ENCODE measurements around the gene COL26A1.
"Not testable (repeated sequence)": the region's sequence is repeated elsewhere in the genome, so short reads cannot be mapped to it uniquely, and the experiment has no call there.

The COL26A1 gene

DNA sequence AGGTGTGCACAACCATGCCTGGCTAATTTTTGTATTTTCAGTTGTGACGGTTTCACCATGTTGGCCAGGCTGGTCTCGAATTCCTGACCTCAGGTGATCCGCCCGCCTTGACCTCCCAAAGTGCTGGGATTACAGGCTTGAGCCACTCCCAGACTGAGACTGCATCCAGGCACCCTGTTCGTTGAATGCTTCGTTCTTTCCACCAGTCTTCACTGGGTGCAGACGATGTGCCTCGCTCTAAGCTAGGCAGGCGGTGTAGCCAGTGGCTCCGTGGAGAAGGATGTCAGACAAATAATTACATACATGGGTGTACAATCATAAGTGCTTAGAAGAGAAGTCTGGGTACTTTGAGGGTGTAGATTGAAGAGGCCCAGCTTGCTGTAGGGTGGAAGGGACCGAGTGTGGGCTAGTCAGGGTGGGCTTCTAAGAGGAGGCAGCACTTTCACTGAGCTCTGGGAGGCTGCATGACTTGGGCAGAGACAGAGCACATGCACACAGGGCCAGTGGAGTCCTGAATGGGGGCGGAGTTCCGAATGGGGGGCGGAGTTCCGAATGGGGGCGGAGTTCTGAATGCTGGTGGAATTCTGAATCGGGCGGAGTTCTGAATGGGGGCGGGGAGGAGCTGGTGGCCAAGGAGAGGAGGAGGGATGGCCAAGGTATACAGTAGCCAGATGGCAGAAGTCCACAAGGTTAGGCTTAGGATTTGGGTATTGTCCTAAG is 74.3 kb downstream of the COL26A1 start:
- no peak for DNase-seq (ENCODE audit: low read depth in 2 of 2, low spot score in 1 of 2)

DNA sequence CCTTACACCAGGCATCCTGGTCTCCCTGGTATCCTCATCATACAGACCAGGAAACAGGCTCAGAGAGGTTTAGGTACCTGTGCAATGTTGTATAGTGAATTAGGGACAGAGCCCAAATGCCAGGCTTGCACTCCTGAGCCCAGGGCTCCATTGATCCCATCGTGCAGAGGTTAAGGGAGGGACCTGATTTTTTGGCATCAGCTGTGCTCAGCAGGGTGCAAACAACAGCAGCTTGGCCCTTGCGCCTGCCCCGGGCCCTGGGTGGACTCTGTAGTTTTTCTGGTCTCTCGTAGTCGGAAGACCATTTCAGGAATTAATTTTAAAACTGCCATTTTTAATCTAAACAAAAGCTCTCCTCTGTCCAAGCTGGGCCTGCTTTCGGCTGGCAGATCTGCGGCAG is 79.2 kb downstream of the COL26A1 start:
- DNase-seq (ENCODE audit: low read depth in 2 of 2, low spot score in 1 of 2): no peak

DNA sequence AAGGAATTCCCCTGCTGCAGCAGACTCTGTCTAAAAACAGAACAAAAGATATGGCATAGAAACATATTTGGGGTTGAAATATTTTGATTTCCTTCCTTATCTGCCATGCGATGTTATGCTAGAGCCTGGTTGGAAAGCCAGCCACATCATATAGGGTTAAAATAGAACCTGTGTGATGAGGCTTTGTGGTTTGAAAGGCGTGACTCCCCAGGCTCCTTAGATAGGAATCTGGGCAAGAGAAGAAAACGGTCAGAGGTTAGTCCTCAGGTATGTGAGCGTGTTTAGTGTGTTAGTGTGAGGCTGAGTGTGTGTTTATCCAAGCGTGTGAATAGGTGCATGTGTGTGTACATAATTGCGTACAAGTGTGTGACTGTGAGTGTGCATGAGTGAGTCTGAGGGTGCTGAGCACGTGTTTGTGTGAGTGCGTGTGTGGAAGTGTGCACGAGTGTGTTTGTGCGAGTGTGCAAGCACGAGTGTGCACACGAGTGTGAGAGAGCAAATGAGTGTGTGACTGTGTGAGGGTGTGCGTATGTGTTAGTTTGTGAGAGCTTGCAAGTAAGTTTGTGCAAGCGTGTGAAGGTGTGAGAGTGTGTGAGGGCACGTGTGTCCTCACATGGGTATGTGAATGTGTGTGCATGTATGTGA is 79.9 kb downstream of the COL26A1 start:
- no peak for DNase-seq (ENCODE audit: low read depth in 2 of 2, low spot score in 1 of 2)

DNA sequence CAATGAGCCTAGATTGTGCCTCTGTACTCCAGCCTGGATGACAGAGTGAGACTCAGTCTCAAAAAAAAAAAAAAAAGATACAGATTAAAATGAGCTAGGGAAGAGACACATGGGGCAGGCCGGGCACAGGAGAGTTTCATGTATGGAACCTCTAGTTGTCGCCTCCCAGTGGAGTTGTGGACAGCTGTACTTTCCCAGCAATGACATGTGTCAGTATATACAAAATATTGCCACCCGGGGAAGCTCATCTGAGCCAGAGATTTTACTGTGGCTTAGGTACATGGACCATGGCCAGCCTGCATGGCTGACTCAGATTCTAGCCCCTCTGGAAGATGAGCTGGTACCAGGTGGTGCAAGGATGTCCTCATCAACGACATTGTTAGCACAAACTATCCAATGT is 87.4 kb downstream of the COL26A1 start:
- DNase-seq (ENCODE audit: low read depth in 2 of 2, low spot score in 1 of 2): no peak

DNA sequence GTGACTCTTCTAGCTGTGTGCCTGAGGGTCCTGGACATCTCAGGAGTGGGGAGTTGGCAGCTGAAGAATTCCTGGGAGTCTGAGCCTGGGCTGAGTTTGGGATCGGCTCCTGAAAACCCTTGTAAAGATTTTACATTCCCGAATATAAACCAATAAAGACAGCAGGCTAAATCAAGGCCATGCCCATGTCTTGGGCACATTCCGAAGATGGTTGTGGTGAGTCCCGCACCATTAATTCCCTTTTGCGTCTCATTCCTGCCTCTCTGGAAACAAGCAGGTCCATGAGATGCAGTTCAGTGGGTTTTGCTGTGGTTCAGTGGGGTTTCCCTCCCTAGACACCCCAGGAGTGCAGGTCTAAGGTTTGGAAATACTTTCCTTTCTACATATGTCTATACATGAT is 90.9 kb downstream of the COL26A1 start:
- DNase-seq (ENCODE audit: low read depth in 2 of 2, low spot score in 1 of 2): no peak

DNA sequence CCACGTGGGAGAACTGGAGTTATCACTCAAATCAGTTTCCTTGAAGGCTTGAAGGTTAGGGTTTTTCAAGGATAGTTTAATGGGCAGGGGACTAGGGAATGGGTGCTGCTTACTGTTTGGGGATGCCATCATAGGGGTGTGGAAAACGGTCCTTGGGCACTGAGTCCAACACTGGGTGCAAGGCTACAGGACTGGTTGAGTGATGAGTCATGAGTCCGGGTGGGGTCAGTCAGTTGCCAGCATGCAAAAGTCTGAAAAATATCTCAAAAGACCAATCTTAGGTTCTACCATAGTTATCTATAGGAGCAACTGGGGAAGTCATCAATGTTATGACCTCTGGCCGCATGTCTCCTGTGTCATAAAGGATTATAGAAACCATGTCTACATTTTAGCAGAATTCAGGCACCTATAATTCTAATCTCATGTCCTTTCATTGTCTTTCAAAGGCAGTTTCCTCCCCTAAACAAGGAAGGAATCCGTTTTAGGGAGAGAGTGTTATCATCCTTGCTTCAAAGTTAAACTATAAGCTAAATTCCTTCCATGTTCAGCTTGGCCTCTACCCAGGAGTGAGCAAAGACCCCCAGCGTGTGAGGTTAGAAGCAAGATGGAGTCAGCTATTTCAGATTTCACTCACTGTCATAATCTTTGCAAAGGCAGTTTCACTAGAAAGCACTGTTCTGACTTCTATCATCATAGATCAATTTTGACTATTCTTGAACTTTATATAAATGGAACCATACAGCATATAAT is 94.5 kb downstream of the COL26A1 start:
- no peak for DNase-seq (ENCODE audit: low read depth in 2 of 2, low spot score in 1 of 2)

DNA sequence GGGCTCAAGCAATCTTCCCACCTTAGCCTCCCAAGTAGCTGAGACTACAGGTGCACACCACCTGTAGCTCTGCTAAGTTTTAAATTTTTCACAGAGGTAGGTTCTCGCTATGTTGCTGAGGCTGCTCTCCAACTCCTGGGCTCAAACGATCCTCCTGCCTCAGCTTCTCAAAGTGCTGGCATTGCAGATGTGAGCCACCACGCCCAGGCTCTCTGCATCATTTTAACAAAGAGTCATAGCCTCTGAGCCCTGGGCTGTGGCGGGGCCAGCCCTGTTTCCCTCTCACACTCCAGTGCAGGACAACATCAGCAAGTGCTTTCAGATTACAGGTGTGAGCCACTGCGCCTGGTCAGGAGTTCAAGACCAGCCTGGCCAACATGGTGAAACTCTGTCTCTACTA is 102.5 kb downstream of the COL26A1 start:
- DNase-seq (ENCODE audit: low read depth in 2 of 2, low spot score in 1 of 2): no peak

DNA sequence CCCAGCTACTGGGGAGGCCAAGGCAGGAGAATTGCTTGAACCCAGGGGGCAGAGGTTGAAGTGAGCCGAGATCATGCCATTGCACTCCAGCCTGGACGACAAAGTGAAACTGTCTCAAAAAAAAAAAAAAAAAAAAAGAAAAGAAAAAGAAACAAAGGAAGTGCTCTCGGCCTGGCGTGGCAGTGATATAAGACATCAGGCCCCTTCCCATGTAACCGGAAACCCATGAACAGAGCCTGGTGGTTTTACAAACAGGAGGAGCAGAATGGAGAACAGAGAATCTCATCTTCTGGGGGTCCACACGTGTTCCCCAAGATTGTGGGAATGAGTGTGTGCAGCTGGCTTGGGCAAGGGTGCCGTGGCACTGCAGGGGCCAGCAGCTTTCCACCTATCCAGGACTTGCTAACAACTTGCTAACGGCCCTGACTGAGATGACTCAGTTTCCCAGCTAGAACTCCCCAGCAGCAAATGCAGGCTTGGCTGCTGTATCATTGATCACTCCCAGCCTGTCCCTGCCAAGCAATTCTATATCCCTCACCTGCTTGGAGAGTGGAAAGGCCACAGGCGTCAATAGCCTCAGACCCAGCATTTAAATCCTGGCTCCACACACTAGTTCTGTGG is 103.0 kb downstream of the COL26A1 start:
- no peak for DNase-seq (ENCODE audit: low read depth in 2 of 2, low spot score in 1 of 2)

DNA sequence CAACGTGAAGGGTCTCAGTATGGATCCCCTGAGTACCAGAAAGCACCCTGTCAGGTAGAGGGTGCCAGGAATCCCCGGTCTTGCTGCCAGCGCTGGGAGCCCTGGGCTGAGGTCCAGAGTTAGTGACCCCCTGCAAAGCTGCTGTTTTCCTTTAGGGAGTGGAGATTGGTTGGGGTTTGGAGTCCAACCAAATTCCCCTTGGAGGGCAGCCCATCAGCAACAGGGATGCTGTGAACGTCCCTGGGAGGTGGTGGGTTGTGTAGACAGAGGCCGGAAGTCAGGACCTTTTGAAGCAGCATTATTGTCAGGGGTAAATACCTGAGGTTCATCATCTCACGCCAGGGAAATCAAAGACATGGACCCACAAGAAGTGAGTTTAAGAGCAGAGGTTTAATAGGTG is 104.2 kb downstream of the COL26A1 start:
- no peak for DNase-seq (ENCODE audit: low read depth in 2 of 2, low spot score in 1 of 2)

DNA sequence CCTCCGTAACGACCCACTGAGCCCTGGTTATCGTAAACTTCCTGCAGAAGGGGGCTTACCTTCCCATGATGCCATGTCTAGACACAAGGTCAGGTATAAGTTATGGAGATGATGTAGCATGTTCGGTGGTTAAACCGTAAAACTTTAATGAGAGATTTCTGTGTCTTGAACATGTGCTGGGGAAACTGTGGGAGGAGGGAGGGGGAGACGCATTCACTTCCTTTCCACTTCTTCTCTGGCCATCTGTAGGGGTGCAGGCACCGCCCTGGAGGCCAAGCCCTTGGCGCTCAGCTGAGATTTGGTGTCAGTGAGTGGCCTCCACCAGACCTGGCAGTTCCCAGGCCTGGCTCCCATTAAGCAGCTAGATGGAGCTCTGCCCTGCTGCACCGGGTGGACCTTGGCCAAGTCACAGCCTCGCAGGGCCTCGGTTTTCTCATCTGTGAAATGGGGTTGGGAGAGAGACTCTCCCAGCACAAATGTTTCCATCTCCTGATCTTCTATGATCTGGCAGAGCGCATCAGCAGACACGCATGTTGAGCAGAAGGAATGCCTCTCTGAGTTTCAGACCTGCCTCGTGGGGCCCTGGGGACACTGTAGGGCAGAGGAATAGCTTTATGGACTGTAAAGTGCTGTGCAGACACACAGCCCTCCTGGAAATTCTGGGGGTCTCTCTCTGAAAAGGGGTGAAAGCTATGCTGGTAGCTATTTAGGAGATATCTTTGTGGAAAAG is 106.0 kb downstream of the COL26A1 start:
- no peak for DNase-seq (ENCODE audit: low read depth in 2 of 2, low spot score in 1 of 2)

DNA sequence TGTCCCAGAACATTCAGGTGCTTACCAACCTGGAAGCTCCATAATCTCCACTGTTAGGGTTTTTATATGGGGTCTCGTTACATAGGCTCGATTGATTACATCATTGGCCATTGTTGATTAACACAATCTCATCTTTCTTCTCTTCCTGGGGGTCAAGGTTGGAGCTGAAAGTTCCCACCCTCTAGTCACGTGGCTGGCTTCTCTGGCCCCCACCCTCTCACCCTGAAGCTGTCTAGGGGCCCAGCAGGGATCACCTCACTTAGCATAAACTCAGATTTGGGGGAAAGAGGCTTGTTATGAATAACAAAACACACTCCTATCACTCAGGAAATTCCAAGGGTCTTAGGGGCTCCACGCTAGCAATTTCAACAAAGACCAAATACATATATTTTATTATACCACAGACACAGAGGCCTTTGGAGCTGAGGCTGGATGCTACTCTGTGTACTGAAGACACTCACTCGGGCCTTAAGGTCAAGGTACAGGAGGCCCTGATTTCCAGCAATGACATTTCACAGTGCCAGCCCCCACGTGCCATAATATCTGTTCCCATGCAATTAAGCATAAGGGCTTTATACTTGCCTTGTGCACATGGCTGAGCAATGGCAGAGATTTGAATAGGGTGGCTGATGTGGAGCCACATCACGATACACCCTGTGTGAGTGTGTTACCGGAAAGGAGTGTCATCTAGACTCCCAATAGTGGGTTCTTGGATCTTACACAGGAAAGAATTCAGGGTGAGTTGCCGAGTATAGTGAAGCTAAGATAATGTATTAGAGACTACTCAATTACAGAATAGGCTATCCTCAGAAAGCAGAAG is 108.2 kb downstream of the COL26A1 start:
- DNase-seq (ENCODE audit: low read depth in 2 of 2, low spot score in 1 of 2): no peak

DNA sequence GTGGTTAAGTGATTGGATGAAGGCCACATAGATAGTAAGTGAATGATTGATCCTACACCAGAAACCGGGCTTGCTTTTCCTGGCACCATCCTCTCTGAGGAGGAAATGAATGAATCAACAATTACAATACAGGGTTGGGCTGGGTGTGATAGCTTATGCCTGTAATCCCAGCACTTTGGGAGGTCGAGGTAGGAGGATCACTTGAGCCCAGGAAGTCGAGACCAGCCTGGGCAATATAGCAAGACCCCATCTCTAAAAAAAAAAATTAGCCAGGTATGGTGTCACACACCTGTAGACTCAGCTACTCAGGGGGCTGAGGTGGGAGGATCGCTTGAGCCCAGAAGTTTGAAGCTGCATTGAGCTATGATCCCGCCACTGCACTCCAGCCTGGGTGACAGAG is 111.5 kb downstream of the COL26A1 start:
- no peak for DNase-seq (ENCODE audit: low read depth in 2 of 2, low spot score in 1 of 2)

DNA sequence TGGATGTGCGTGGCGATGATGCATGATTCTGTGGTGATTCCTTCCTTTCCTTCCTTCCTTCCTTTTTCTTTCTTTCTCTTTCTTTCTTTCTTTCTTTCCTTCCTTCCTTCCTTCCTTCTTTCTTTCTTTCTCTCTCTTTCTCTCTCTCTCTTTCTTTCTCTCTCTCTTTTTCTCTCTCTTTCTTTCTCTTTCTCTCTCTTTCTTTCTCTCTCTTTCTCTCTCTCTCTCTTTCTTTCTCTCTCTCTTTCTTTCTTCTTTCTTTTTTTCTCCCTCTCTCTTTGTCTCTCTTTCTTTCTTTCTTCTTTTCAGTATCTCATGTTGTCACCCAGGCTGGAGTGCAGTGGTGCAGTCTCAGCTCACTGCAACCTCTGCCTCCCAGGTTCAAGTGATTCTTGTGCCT is 113.0 kb downstream of the COL26A1 start:
- not testable (repeated sequence) for DNase-seq (ENCODE audit: low read depth in 2 of 2, low spot score in 1 of 2)

DNA sequence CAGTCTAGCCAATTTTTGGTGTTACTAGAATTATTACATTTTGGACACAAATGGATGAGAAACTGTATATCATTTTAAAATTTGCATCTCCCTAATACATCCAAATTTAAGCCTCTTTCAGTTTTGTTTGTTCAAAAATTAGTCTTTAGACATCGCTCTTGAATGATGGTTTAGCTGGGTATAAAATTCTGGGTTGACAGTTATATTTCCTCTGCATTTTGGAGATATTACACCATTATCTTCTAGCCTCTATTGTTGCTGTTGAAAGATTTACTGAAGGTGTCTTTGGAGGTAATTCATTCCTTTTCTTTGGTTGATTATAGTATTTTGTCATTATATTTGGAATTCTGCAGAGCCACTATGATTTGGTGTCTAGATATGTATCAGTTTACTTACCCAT is 116.5 kb downstream of the COL26A1 start:
- no peak for DNase-seq (ENCODE audit: low read depth in 2 of 2, low spot score in 1 of 2)

DNA sequence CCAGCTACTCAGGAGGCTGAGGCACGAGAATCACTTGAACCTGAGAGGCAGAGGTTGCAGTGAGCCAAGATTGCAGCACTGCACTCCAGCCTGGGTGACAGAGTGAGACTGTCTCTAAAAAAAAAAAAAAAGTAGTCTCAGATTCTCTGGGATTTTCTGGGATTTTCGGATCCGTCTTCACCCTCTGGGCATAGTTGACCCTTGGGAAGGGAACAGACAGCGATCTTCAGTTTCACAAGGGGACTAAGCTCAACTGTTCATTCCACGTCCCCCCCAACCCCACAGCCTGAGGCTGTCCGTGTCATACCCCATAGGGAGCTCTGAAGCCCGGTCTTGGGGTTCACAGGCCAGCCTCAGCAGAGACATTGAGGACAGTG is 123.4 kb downstream of the COL26A1 start:
- not testable (repeated sequence) for DNase-seq (ENCODE audit: low read depth in 2 of 2, low spot score in 1 of 2)

DNA sequence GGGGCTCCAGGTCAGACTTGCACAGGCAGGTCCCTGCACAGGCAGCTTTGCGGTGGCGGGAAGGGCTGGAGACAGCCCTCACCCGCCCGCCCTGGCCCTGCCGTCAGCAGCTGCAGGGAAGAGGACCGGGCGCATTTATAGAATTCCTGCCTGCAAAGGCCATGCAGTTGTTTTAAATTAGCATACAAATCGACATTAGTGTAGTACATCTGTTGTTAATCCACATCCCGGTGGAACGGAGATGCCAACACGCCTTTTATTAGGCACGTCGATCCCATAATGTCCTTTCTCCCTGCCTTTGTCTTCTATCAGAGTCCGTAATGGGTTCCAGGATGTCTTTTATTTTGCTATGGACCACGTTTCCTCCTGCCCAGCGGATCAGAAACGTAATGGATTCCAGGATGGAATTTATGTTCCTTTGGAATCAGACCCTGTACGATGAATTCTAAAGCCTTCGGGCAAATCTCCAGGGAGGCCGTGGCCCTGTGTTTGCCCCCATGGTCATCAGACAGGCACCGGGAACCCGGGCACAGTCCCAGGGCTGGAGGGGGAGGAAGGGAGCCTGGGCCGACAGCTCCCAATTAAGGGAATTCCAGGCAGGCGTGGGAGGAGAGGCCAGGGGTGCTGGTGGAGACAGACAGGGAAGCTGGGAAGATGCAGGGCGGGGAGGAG is 123.9 kb downstream of the COL26A1 start:
- no peak for DNase-seq (ENCODE audit: low read depth in 2 of 2, low spot score in 1 of 2)

DNA sequence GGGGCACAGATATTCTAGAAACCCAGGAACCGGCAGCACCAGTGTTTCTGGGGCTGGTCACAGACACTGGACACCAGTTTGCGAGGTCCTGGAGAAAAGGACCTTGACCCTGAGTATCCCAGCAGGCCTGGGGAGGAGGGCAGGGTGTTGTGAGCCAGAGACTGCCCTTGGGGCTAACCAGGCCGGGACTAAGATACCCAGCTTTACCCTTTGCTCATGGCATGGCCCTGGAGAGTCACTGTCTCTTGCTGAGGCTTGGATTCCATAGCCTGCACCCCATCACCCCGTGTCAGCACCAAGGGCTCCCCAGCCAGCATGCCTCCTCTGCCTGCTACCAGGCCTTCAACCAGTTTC is 124.4 kb downstream of the COL26A1 start:
- DNase-seq (ENCODE audit: low read depth in 2 of 2, low spot score in 1 of 2): no peak

DNA sequence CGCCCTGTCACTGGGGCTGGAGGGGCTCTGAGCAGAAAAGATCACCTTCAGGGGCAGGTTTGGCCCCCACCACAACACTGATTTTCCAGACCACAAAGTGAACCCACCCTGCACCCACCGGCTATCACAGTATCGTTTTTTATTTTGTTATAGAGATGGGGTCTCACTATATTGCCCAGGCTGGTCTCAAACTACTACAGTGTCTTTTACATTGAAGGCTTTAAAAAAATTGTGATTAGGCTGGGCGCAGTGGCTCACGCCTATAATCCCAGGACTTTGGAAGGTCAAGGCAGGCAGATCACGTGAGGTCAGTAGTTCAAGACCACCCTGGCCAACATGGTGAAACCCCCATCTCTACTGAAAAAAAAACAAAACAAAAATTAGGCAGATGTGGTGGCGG is 125.1 kb downstream of the COL26A1 start:
- no peak for DNase-seq (ENCODE audit: low read depth in 2 of 2, low spot score in 1 of 2)

DNA sequence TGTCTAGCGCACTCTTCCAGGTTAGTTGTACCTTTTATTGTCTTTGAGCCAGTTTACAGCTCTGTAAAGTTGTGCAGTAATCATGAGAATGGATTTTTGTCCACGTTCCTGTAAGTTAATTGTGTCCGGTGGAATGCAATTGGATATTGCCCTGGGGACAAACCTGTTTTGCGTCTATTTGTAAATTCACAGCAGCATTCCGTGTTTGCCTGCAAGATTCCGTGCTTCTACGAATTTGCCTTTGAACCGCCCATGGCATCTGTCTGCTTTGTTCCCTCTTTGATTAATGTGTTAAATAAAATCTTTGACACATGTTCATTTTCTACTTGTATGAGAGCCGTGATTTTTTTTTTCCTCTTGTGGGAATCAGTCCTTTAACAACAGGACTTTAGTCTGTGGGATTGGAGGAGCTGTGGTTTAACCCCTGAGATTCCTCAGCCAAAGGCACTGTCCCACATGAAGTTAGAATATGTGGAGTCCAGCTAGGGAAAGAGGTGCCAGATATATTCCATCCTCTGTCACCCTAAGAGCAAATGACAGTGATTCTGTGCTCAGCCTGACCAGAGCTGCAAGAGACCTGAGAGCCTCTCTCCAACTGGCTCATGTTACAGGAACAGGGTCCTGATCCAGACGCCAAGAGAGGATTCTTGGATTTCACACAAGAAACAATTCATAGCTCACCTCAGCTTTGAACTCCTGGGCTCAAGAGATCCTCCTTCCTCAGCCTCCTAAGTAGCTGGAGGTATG is 126.3 kb downstream of the COL26A1 start:
- DNase-seq (ENCODE audit: low read depth in 2 of 2, low spot score in 1 of 2): no peak

Measured in stimulated activated CD8-positive, alpha-beta memory T cell treated with anti-CD3 and anti-CD28 coated beads, Interleukin-4, amount 100 ng/mL, for 4 hours (primary cell).